DND-41 (cell line): Measurements from ENCODE around the gene NOS1AP.

Experiments
- EZH2 ChIP-seq: IDR thresholded peaks from 3 replicates; pipeline ENCODE4 v1.6.1; 2012; ENCODE audit warnings: borderline replicate concordance, low read depth, mild to moderate bottlenecking, moderate library complexity, low read length, inconsistent platforms; ENCODE audit not compliant: severe bottlenecking
- TF ChIP-seq, protein P1 (sequence below): IDR thresholded peaks from 2 replicates; pipeline ENCODE4 v1.5.1; 2012; ENCODE audit warnings: borderline replicate concordance, low read length, moderate library complexity, mild to moderate bottlenecking; ENCODE audit not compliant: poor library complexity, severe bottlenecking; ENCODE audit errors: extremely low read depth

DNA sequence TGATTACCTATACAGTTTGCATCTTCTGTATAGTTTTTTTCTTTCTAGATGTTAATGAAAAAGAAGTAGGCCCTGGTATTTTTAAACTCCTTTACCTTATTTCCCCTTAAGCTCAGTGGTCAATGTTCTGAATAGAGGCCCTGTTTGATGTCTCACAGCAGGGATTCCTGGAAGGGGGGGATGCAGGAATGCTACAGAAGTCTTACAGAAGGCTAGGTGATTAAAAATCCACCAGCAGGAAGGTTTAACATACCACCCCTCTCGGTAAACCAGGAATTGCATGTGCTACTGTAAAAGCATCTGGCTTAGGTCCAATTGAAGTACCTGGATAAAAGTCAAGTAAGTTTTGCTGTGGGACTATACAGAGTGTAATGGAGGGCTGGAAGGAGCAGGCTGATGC, 78.3 kb downstream of the NOS1AP start:
- TF ChIP-seq, protein P1, sequence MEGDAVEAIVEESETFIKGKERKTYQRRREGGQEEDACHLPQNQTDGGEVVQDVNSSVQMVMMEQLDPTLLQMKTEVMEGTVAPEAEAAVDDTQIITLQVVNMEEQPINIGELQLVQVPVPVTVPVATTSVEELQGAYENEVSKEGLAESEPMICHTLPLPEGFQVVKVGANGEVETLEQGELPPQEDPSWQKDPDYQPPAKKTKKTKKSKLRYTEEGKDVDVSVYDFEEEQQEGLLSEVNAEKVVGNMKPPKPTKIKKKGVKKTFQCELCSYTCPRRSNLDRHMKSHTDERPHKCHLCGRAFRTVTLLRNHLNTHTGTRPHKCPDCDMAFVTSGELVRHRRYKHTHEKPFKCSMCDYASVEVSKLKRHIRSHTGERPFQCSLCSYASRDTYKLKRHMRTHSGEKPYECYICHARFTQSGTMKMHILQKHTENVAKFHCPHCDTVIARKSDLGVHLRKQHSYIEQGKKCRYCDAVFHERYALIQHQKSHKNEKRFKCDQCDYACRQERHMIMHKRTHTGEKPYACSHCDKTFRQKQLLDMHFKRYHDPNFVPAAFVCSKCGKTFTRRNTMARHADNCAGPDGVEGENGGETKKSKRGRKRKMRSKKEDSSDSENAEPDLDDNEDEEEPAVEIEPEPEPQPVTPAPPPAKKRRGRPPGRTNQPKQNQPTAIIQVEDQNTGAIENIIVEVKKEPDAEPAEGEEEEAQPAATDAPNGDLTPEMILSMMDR: no peak
- no peak for TF ChIP-seq EZH2
